Adipose tissue (tissue), 3 donors: ENCODE data around the gene GPRC6A. TPM values are rescaled to one million over a fixed set of nuclear protein-coding genes. Genes with fewer than 3 reads are reported as not detected.

Experiments
- H3K27ac ChIP-seq: one replicate; pipeline ENCODE4 v1.5.1; 2013; ENCODE audit warnings: low read depth, low read length
- WGBS, 3 donors: extraction: QIAGEN DNeasy Blood & Tissue Kit; methylation state at CpG; one replicate each; pipeline ENCODE4 v1.1.7; 2013; 5-methylcytosine and 5-hydroxymethylcytosine counted together
- polyA plus RNA-seq, 3 donors: library from polyadenylated mRNA; stranded (reverse); fragments of 200-250 nt; gene quantifications; one replicate each; pipeline ENCODE4 v1.2.3, GENCODE V29; 2013
- donor health status: healthy with polysubstance abuse.
- donor health status: Bipolar disorder and iron deficiency.
- donor health status: healthy.

The GPRC6A gene
- polyA plus RNA-seq, 3 donors, result not detected

DNA sequence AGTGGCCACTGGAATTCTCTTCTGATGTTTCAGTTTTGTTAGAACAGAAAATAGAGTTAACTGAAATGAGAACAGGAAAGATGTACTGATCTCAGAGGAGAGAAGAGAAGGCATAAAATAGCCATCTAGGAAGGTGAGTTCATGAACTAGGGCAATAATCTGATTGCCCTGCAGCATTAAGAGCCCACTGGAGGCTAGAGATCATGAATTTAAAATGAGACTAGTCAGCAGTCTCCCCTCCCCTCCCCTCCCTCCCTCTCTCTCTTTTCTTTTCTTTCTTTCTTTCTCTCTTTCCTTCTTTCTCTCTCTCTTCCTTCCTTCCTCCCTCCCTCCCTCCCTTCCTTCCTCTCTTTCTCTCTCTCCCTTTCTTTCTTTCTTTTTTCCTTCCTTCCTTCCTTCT lies 28.9 kb downstream of the GPRC6A start:
- no peak overlapping the region for H3K27ac ChIP-seq

DNA sequence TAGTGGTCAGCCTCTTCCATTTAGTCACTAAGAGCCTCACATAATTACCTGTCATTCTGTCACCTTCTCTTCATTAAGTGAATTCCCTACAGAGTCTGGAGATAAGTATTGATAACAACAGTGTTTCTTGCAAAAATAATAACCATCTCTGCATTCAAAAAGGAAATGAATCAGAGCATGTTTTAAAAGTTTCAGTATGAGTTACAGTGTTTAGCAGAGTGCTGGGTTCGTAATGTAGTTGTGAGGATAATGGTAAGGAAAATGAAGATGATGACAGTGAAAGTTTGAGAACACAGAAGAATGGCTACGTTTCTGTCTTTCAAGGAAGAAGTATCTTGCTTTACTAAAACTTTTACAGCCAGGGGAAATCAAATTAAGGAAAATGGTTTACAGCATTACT lies 31.3 kb downstream of the GPRC6A start:
- 51 to 59% (median 57%) methylated on average over 2 of the region's 2 CpGs for WGBS, 3 donors
- no peak overlapping the region for H3K27ac ChIP-seq

DNA sequence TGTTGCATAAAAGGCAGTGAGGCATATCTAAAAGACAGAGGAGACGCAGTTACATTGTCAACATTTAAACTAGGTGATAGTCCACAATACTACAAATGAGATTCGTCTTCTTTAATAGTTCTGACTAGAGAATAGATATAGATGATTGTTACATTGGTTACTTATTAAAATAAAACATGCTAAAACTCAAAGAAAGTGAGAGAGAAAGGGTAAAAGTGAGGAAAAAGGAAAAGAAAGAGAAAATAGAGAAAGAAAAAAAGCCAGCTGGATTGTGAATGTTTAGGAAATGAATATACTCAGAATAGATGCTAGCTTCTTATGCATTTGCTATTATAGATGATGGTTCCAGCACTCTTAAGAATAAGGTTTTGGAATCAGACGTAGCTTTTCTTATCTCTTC lies 35.7 kb downstream of the GPRC6A start:
- WGBS, 3 donors, result 50 to 80% (median 73%) methylated on average over 3 of the region's 3 CpGs
- no peak overlapping the region for H3K27ac ChIP-seq

DNA sequence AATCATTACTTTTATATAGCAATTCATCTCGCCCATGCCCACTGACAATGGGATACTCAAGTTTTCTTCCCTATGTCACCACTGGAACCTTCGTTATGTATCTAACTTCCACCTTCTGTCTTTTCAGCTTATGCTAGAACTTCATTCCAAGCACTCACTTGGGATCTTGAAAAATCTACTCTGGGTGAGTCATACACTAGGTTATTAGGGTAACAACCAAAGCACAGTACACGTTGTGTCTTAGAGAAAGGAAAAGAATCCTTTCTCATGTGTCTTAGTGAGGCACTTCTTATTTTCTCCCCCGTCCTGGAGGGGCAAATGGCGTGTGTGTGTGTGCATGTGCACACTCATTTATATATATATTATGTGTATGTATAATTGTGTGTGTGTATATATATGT lies 45.0 kb downstream of the GPRC6A start:
- no peak overlapping the region for H3K27ac ChIP-seq

DNA sequence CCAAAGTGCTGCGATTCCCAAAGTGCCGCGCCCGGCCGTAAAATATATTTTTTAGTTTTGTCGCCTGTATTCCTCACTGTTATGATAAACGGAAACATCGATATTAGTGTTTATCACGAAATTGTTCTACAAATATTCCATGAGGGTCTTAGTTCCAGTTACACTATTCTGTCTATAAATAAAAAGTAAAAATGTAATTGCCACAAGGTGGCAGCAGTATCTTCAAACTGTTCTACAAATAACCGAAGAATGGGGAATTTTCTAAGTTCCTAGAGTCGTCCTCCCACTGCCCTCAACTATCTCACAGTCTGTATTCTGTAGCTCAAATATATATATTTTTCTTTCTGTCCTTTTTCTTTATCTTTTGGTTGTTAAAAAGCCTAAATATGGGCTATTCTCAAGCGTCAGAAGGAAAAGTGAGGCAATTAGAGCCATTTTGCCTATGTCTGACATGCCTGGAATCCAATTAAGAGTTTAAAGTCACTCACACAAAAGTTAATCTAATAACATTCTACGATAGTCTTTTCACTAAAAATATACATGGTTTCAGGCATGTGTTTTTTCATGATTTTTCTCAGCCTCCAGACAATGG lies 49.2 kb downstream of the GPRC6A start:
- no peak overlapping the region for H3K27ac ChIP-seq
- WGBS, 3 donors, result 21 to 29% (median 27%) methylated on average over 13 of the region's 13 CpGs

More for the DNA sequence above, 45.0 kb downstream of the GPRC6A start:
- WGBS, 3 donors, result 70 to 73% (median 71%) methylated on average over 5 of the region's 5 CpGs

DNA sequence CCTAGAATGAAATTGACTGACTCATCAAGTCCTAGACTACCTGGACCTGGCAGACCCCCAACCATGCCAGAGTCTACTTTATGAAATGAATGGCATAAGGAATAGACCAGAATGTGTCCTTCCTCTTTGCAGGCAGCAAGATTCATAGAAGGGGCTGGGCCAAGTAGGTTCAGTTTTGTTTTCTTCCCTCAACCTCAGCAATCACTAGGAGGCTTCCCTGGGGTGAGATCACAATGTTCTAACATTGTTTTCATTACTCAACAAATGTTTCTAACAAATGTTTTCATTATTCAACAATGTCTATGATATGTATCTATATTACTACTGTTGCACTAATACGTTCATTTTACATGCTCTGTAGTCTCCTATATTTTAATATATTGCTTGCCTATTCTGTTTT lies 55.0 kb downstream of the GPRC6A start:
- WGBS, 3 donors, result 61 to 66% (median 63%) methylated on average over 1 of the region's 1 CpG

DNA sequence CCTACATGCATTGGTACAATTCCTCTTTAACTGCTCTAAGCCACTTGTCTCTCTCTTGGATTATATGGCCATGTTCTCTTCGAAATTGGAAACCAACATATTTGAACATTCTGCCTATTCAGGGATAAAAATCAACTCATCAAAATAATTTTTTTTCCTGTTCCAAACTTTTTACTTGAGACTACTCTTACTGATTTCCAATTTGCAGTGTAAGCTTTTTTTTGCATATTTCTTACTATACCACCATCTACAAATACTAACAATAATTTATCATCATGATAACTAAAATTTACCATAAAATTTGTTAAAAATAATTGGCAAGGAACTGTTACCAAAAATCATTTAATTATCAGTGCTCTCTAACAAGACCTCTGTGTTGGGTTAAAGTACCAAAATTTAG lies 56.4 kb downstream of the GPRC6A start:
- no peak overlapping the region for H3K27ac ChIP-seq
- WGBS, 3 donors, result 65 to 87% (median 86%) methylated on average over 1 of the region's 1 CpG

More for the DNA sequence above, 55.0 kb downstream of the GPRC6A start:
- H3K27ac ChIP-seq, result no peak overlapping the region

DNA sequence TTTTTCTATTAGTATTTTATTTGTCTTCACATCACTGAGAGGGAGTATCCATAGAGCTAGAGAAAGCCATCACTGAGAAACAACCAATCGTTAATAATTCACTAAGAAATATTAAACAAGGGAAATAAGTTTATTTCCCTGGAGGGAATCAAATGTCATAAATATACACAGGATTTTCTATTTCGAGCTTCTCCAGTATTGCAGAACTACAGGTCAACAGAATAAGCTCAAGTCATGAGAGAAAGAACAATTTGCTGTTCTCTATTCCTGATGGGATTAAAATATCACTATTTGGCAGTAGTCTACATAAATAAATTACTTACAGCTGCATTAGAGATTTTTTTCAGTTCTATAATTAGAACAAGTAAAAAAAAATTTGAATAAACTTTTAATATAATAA lies 61.2 kb downstream of the GPRC6A start:
- 51 to 64% (median 59%) methylated on average over 2 of the region's 2 CpGs for WGBS, 3 donors
- no peak overlapping the region for H3K27ac ChIP-seq

DNA sequence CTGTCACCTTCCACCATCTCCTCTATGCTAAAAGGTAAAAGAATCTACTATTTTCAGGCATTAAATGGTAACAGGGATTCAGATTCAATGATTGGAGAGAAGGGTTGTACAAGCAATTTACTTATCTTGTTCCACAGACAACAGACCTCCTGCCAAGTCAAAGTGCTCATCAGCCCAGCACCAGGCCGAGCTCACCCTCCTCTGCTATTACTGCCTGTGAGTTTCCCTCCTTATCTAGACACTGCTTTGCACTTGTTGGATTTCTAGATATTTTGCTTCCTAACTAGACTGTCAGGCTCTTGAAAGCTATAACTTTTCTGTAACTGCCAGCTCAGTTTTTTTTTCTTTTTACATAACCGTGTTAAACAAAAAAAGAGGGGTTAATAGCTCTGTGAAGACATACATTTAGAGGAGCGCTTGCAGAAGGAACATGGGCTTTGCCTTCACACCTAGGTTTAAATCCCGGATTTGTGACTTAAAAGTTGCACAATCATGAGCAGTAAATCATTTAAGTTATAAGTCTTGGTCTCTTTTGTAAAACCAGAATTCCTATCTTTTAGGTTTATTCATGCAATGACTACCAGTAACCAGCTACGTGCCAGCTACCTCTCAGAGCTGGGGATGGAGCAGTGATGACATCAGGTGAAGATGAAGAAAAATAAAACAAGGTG lies 62.2 kb downstream of the GPRC6A start:
- no peak overlapping the region for H3K27ac ChIP-seq
- WGBS, 3 donors, result 67 to 70% (median 69%) methylated on average over 5 of the region's 5 CpGs

DNA sequence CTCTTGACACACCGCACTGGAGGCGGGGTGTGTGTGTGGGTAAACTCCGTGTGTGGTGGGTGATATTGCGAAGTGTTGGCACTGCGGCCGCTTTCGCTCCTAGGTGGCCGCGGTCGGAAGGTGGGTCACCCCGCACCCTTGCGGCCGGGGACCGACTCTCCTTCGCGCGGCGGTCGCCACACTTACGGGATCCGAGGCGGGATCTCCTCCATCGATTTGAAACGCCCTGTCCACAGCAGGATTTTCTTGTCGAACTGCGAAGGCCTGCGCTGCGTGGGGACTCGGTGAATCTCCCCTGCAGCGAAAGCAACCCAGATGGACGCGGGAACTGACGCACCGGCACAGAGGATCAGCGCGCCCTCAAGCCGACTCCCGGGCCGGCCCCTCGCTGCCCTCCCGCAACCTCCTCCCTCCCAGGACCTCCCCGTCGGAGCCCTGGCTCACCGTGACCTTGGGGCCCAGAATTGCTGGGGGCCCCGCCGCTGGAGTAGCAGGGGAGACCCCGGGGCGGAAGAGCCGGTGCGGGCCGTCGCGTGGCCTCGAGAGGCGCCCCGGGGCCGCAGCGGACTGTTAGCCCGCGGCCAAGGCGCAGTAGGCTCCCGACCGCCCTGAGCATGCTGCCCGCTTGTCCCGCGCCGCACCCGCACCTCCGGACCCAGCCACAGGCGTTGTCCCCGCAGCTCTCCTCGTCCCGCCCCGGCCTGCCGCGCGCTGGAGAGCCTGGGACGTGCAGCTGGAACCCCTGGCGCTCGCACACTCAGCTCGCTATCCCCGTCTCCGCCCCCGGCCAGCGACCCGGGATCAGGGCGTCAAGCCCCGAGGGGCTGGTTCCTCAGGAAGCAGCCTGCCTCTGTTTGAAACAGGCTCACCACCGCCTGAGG lies 63.7 kb downstream of the GPRC6A start, which contains the start of gene FAM162B:
Gene FAM162B, minus strand, starts transcription at position 759 of the 881 bp plus-strand sequence. Its CDS starts 143 bp downstream, at position 616.
- WGBS, 3 donors, result 1 to 2% (median 1%) methylated on average over 89 of the region's 89 CpGs
- H3K27ac ChIP-seq, result no peak within 1 kb of the TSS

DNA sequence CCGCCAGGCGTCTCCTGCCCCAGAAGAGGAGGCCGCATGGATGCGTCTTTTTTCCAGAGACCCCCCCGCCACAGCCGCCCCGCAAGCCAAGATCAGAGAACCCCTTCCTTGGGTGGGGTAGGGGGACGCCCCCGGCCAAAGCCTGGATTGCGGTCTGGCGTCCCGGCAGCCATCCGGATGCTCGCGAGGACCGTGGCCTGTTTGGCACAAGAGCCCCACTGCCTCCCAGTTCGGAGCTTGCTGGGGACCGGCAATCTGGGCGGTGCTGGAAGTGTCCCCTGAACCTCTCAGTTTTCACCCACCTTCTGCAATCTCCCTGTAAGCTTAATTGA lies 64.3 kb downstream of the GPRC6A start:
- H3K27ac ChIP-seq, result no peak overlapping the region
- WGBS, 3 donors, result 29 to 37% (median 34%) methylated on average over 19 of the region's 19 CpGs

DNA sequence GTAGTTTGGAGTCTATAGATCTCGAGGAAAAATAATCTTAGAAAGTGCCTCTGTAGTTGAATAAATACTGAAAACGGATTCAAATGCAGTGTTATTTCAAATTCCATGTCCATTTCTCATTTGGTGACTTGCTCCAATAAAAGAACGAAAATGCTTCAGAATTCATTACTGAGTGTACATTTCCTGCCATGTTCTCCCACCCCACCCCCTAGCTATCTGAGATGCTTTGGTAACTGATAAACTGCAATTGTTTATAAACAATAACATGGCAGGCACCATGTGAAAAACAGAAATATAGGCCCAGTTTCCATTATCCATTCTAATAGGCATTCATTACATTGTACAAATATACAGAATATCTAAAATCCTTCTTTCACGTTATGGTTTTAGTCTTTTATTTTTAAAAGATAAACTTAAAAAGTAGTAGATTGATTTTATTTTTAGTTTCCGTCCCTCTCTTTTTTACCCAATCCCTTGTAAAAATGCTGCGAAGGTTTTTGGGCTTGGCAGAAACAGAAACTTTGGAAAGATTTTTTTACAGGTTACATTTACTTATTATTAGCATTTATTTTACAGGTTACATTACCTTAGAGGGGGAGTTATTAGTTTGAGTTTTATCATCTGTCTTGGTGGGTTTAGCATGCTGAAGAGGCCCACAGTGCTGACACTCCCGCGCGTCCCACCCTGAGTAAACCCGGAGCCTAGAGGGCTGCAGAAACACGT lies 64.8 kb downstream of the GPRC6A start:
- 81 to 84% (median 83%) methylated on average over 11 of the region's 11 CpGs for WGBS, 3 donors
- no peak overlapping the region for H3K27ac ChIP-seq

DNA sequence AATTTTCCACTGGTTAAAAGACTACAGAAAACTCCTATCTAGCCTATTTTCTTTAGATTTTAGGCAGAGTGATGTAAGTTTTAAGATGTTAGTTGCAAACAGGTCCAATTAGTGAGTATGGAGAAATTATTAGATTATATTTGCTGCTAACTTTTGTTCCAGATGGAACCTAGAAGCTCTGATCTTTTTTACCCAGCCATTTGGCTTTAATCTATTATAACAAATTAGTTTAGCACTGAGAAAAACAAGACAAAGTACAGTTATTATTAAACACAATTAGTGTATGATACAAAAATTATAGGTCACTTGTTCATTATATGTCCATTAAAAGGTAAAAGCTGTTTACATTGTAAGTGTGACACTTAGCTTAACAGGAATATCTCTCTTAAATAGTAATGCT lies 65.8 kb downstream of the GPRC6A start:
- H3K27ac ChIP-seq, result no peak overlapping the region

DNA sequence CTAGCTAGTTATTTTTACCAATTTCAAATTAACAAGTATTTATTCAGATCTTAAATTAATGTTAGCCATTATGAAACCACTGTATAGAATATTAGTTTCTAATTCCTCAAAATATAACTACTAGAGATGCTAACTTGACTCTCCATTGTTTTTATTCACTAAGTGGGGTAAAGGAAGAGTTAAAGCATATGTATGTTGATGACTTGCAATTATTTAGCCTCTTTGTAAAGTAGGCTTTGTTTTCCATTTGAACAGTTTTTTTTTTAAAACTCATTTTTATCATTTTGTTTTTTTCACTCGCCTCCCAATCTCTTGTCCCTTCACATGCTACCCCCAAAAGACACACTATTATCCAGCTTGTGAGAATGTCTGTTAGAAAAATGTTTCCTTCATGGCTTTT lies 66.6 kb downstream of the GPRC6A start:
- H3K27ac ChIP-seq, result no peak overlapping the region
- 83 to 95% (median 90%) methylated on average over 1 of the region's 1 CpG for WGBS, 3 donors

DNA sequence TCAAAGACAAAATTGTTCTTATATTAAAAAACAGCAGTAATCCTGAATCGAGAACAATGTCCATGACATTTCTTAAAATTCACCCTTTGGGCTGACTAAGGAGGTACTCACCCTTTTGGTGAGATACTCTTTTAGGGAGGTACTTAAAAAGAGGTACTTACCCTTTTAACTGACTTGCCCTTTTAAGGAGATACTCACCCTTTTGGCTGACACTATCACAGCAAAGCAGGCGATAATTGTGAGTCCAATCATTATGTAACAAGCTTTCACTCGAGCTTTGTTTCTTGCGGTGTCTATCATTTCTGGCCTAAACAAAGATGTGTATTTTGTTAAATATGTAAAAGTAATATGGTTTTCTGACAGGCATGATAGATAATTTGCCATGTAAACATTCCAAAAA lies 67.1 kb downstream of the GPRC6A start:
- no peak overlapping the region for H3K27ac ChIP-seq
- WGBS, 3 donors, result 64 to 75% (median 66%) methylated on average over 4 of the region's 4 CpGs

DNA sequence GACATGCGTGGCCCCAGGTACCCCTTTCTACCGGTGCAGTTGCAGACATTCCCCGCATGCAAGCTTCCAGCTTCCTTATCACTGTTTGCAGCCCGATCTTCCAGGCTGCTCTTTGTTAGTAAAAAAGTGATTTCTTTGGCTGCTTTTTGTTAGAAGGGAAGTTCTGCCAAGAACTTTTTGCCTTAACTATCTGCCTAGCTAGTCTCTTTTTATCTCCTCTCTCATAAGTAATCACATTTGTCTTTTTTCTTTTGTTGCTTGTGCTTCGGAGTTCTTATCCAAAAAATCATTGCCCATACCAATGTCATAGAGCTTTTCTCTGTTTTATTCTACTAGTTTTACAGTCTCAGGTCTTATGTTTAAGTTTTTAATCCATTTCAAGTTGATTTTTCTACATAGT lies 83.7 kb downstream of the GPRC6A start:
- H3K27ac ChIP-seq, result no peak overlapping the region
- WGBS, 3 donors, result 70 to 83% (median 78%) methylated on average over 5 of the region's 5 CpGs
